Lower lobe of right lung (tissue), 2 donors: ENCODE measurements around the gene ABI3BP. TPM values are rescaled to one million over a fixed set of nuclear protein-coding genes. Genes with fewer than 3 reads are reported as not detected.

Source experiments
- ATAC-seq, 2 donors: fragments of 200-7000 bp; cut with Tn5 transposase; one replicate each; pipeline ENCODE4 v1.9.1; 2020 to 2022; ENCODE audit warnings: mild to moderate bottlenecking in 2 of 2, moderate library complexity in 2 of 2
- DNase-seq: peaks from one replicate; pipeline ENCODE4 v3.0.0-alpha.2; 2020
- H3K27ac ChIP-seq: fragments of 200-600 bp; one replicate; pipeline ENCODE4 v1.8.0; 2022
- H3K27me3 ChIP-seq: fragments of 200-600 bp; one replicate; pipeline ENCODE4 v1.8.0; 2022; ENCODE audit warnings: low read depth
- H3K36me3 ChIP-seq: fragments of 200-600 bp; one replicate; pipeline ENCODE4 v1.8.0; 2022; ENCODE audit warnings: mild to moderate bottlenecking
- H3K4me1 ChIP-seq: fragments of 200-600 bp; one replicate; pipeline ENCODE4 v1.8.0; 2022
- H3K4me3 ChIP-seq: fragments of 200-600 bp; one replicate; pipeline ENCODE4 v1.8.0; 2022; ENCODE audit warnings: mild to moderate bottlenecking
- H3K9me3 ChIP-seq: fragments of 200-600 bp; one replicate; pipeline ENCODE4 v1.8.0; 2022
- intact Hi-C: fragments of 100-400 bp; cut with DNase I; formaldehyde crosslinking; loops from one replicate; pipeline ENCODE4 v1.11.0; 2022
- total RNA-seq: library from RNA; stranded (reverse); fragmentation: NEBNext Ultra II Directional; extraction: Animal tissue kit (Norgen Biotek cat#: 25700); gene quantifications from one replicate; pipeline ENCODE4 v1.2.1, GENCODE V29; 2021
- TF ChIP-seq, protein P1 (sequence below): fragments of 200-600 bp; IDR thresholded peaks from one replicate; pipeline ENCODE4 v1.8.0; 2022; ENCODE audit warnings: antibody characterized with exemption, mild to moderate bottlenecking
- donor health status: DM: no; HTN: yes; CAD: no; lungs with severe emphysema.

The ABI3BP gene
- total RNA-seq, 1 donor from 2014 or later, result 108 TPM

DNA sequence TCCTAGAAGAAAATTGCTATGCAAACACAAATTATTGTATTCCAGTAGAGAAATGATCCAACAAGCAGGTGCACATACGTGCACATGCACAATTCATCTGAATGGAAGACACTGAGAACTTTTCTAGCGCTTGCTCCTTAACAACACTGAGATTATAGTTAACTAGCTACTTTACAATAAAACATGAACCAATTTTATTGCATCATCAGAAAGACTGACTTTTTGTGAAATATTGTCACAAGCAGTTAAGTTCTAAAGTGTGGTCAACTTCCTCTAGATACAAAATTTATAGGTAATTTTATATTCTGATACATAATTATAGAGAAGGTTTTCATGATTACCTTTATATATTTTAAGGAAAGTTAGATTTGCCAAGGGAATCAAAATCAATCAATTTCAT is 135.4 kb downstream of the ABI3BP start:
- Histone ChIP-seq H3K27ac (no peak overlapping the region), H3K4me3 (no peak overlapping the region), H3K27me3 (no peaks in the 10 kb centered on the region), H3K9me3 (no peaks in the 10 kb centered on the region), H3K4me1 (no peaks in the 10 kb centered on the region), H3K36me3 (no peaks in the 10 kb centered on the region)
- ATAC-seq (no peak), DNase-seq (no peak)
- intact Hi-C loops, result no loop called here
- TF ChIP-seq, protein P1, sequence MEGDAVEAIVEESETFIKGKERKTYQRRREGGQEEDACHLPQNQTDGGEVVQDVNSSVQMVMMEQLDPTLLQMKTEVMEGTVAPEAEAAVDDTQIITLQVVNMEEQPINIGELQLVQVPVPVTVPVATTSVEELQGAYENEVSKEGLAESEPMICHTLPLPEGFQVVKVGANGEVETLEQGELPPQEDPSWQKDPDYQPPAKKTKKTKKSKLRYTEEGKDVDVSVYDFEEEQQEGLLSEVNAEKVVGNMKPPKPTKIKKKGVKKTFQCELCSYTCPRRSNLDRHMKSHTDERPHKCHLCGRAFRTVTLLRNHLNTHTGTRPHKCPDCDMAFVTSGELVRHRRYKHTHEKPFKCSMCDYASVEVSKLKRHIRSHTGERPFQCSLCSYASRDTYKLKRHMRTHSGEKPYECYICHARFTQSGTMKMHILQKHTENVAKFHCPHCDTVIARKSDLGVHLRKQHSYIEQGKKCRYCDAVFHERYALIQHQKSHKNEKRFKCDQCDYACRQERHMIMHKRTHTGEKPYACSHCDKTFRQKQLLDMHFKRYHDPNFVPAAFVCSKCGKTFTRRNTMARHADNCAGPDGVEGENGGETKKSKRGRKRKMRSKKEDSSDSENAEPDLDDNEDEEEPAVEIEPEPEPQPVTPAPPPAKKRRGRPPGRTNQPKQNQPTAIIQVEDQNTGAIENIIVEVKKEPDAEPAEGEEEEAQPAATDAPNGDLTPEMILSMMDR, result no peak

DNA sequence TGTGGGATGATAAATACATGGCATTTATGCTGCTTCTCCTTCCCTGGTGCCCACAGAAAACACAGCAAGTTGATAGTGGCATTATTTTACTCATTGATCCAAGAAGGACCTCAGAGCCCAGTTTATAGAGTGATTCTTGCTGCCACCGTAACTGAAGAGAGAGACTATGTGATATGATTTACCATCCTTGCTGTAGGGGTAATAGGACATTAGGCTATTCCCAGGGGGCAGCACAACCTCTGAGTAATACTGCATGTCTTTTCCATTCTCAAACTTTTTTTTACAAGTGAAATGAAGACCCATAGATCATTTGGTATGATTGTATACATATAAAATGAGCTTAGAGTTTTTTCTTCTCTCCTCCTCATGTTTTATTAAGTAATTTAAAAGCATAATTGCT is 136.4 kb downstream of the ABI3BP start:
- H3K27ac ChIP-seq, result no peak overlapping the region
- H3K9me3 ChIP-seq, result no peaks in the 10 kb centered on the region
- TF ChIP-seq, protein P1, result no peak
- ATAC-seq (no peak), DNase-seq (no peak)
- no peak overlapping the region for H3K4me3 ChIP-seq
- H3K36me3 ChIP-seq, result no peaks in the 10 kb centered on the region
- H3K27me3 ChIP-seq, result no peaks in the 10 kb centered on the region
- H3K4me1 ChIP-seq, result no peaks in the 10 kb centered on the region
- intact Hi-C loops, result no loop called here

DNA sequence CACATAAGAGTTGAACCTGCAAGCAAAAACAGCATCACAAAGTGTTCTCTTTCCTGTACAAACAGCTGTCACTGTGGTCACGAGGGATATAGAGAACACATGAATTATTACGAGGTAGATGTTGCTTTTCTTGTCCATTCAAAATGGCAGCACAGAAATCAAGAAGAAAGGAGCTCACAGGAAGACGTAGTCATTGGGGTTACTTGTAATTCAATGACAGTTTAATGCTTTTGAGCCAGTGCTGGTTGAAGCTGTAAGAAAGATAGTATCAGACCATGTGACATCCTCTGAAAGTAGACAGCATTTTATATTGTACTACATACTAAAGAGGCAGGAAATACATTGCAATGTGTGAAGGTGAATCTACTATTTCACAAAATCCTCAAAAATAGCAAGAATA is 140.4 kb downstream of the ABI3BP start:
- TF ChIP-seq, protein P1, result no peak

DNA sequence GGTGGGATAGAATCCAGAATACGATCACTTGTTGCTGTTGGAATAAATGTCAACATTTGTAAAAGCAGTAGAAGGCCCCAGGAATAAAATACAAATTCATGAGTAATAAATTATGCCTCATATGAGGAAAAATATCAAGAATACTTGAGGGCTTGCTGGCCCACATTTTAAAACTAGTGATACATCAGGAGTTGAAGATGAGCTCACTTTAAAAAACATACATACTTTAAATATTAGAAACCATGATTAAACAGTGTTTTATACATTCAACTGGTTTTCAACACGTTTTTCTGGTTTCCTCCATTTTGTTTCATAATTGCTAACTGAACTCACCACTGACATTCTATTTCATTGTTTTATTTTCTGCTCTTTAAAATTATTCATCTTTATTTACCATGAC is 142.5 kb downstream of the ABI3BP start:
- Histone ChIP-seq H3K27me3 (no peaks in the 10 kb centered on the region), H3K27ac (no peak overlapping the region), H3K9me3 (no peaks in the 10 kb centered on the region), H3K4me3 (no peak overlapping the region), H3K4me1 (no peaks in the 10 kb centered on the region), H3K36me3 (no peaks in the 10 kb centered on the region)
- TF ChIP-seq, protein P1, result no peak
- ATAC-seq (no peak), DNase-seq (no peak)
- intact Hi-C loops, result no loop called here

More for the DNA sequence above, 140.4 kb downstream of the ABI3BP start:
- Histone ChIP-seq H3K27me3 (no peaks in the 10 kb centered on the region), H3K27ac (no peak overlapping the region), H3K9me3 (no peaks in the 10 kb centered on the region), H3K4me3 (no peak overlapping the region), H3K4me1 (no peaks in the 10 kb centered on the region), H3K36me3 (no peaks in the 10 kb centered on the region)
- ATAC-seq (no peak), DNase-seq (no peak)
- intact Hi-C loops, result no loop called here

DNA sequence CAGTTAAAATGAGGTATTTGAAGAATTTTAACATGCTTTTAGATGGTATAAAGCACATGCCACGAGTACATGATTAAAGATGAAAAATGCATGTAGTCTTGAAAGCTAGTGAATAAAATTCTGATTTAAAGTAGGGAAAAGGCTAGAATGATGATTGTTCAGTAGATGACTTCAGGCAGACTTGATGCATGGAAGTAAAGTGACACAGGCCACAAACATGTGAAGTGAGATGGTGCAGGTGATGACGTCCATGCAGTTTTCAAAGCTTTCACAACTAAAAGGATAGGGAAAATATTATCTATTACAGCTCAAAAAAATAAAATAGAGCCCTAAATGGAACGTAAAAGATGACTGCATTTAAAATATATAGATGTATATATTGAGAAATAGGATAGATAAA is 143.1 kb downstream of the ABI3BP start:
- intact Hi-C loops, result no loop called here
- TF ChIP-seq, protein P1, result no peak
- Histone ChIP-seq H3K9me3 (no peaks in the 10 kb centered on the region), H3K36me3 (no peaks in the 10 kb centered on the region), H3K27me3 (no peaks in the 10 kb centered on the region), H3K4me1 (no peaks in the 10 kb centered on the region), H3K27ac (no peak overlapping the region), H3K4me3 (no peak overlapping the region)
- ATAC-seq (no peak), DNase-seq (no peak)
